GM19351 (cell line): ENCODE data around the gene ANKEF1.
A peak's percentile ranks its signal among the peaks of the same experiment; 100 is the strongest.

Experiments used
- ATAC-seq: cut with Tn5 transposase; IDR thresholded peaks from one replicate; pipeline ENCODE4 v1.9.1; 2021; ENCODE audit warnings: mild to moderate bottlenecking, moderate library complexity; ENCODE audit not compliant: unreplicated experiment

The ANKEF1 gene

DNA sequence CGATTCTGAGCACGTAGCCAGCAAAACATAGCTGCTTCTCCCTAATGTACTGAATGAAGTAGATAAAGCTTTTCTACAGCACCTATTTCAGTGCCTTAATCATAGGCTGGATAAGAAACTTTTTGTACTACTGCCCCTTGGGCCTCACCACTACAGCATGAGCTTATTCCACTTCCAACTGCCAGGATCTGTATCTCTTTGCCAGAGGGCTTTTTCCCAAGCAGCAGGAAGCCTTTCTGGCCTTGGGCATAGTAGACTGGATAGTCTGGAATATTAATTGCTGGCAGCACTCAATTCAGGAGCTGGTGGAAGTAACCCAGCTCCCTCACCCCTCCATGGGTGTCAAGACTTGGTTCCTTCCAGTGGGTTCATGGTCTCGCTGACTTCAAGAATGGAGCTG, 43.6 kb downstream of the ANKEF1 start:
- ATAC-seq = no peak

DNA sequence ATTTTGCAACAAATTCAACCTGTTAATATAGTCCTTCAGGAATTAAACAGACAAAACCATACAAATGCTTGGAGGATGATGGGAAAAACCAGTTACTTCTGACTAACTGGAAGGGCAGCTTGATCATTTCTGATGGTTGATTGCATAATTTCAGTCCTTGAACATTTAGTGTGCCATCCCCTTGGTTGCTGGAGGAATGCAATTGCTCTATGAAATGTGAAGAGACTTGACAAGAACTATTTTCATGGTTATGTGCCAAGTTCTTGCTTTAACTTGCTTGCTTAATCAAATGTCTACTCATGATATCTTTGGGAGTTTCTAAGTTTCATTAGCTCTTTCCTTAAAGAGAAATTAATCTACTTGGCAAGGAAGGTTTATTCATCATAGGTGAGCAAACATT, 45.2 kb downstream of the ANKEF1 start:
- ATAC-seq = no peak

DNA sequence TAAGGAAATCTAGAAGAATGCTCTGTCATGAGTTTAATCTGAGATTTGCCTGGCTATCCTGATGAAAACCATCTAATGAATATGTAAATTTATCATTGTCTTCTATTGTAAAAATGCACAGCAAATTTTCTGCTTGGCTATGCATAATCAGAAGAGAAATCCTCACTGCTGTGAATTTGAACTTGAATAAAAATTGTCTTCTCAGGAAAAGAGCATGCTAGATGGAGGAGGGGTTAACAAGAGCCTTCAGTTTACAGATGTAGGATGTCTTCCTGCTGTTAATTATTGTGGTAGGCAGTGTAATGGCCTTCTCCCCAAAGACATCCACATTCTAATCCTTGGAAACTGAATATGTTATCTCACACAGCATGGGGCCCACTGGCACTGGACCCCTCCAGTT, 45.8 kb downstream of the ANKEF1 start:
- no peak for ATAC-seq

DNA sequence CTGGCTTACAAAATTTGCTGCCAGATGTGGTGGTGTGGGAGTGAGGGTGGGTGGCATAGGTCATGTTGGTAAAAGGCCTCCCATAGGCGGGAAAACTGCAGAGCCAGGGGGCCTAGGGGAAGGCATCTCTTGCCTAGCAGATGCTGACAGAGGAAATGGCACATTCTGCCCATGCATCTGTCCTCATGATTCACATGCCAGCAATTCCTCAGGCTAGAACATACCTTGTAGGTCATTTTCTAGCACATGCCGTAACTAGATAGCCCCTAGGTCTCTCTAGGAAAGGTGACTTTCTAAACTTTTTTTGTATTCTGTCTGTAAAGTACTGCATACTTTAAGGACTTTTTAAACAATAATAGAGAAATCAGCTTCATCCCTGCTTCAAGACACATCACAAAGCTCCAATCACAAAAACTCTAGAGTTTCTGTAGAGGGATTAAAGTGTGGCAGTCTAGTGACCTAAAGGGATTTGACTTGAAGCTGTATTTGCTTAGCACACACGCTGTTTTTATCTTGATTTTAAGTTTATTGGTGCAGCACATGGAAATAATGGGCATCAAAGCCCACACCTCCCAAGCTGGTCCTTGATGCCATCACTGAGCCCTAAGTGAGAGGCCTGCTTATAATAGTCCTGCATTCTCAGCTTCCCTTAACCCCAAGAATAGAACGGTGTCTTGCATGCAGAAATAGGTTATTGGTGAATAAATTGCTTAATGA, 55.2 kb downstream of the ANKEF1 start:
- peak; percentile 12 for ATAC-seq

DNA sequence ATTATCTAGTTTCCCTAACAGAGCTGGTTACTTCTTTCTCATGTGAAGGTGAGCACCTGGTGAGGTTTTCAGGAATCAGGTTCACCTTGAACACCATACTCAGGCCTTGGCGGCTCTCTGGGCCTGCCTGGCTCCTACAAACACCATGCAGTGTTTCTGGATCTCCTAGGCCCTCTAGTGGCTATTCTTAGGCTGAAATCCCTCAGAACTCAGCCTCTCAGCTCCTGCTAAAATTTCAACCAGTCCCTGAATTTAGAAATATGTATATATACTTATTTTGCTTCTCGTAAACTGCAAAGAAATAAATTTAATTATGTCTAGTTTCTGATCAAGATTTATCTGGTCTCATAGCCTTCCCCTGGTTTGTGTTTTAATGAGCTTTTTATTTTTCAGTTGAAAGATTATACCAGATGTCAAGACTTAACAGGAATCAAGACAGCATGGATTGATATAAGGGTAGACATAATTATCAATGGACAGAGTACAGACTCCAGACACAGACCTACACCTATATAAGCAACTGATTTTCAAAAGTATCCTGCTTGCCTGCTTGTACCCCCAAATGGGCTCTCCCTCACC, 55.9 kb downstream of the ANKEF1 start:
- peak; percentile 89 for ATAC-seq

DNA sequence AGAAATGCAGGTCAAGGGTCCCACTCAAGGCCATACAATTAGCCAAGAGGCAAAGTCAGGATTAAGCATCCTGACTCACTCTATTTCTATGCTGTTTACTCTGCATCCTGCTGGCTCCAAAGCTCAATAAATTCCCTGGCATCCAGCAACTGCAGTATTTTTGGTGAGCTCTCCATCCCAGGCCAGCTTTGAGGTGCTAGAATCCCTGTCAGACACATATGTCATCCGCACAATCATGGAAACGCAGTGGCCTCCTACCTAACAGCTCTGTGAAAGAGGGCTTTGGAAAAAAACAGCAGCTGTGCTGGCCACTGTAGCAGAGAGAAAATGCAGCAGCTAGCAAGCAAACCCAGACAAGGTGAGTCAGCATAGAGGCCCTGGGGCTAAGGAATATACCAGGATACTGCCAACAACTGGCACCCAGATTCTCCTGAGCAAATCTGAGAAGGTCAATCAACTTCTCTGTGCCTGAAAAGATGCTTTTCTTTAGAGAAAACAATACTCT, 58.4 kb downstream of the ANKEF1 start:
- ATAC-seq = no peak

DNA sequence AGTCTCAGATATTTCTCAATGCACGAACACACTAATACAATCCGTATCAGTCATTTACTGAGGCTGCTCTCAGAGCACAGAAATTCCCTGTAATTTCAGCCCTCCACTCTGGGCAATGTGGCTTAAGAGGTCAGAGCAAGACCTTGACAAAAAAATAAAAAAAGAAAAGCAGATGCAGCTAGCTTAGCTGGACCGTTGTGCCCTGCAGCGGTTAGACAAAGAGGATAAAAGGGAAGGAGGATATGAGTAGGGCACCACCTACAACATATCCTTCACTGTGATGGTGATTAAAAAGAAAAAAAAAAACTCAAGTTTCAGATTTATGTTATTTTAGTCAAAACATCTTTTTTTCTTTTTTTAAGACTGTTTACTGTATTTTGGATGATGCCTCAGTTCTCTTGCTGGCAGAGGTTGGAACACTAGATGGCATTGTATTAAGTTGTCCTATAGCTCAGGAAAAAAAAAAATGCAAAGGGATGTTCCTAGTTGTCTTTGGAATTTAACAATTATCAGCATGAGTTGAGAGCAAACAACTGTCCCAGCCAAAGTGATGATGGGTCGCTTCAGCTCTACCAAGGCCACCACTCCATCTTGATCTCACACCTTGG, 59.9 kb downstream of the ANKEF1 start:
- no peak for ATAC-seq

DNA sequence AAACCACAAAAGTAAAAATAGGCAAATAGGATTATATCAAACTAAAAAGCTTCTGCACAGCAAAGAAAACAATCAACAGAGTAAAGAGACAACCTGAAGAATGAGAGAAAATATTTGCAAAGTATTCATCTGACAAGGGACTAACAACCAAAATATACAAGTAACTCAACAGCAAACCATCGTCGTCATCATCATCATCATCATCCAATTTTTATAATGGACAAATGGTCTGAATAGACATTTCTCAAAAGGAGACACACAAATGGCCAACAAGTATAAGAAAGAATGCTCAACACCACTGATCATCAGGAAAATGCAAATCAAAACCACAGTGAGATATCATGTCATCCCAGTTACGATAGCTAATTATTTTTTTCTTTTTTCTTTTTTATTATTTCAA, 62.0 kb downstream of the ANKEF1 start:
- ATAC-seq = no peak

DNA sequence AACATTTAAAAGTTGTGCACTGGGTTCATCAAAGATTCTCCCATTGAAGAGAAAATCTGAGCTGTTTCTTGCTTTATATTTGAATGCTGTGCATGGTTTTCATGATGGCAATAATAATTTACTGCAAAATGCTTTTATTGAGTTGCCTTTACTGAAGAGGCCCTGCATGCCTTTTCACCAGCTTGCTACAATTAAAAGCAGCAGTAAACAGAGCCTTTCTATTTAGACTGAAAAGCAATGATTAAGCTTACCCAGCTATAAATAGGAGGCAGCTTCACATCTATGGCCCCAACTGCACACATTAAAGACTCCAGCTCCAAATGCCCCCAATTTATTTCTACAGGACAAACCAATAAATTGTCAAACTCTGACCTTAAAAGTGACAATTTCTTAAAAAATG, 70.3 kb downstream of the ANKEF1 start:
- ATAC-seq = no peak
